A549 (cell line): ENCODE measurements around the gene DPYD. TPM values are rescaled to one million over a fixed set of nuclear protein-coding genes. Genes with fewer than 3 reads are reported as not detected.

Experiments
- ATAC-seq, 2 experiments: fragments of 200-7000 bp in 1 of 2; fragments of >200 bp in 1 of 2; cut with Nextera tagmentation in 1 of 2; cut with Tn5 transposase in 1 of 2; 3 replicates each; pipeline versions ENCODE4 v1.8.0 to v1.9.1; 2018 to 2020; ENCODE audit warnings: mild to moderate bottlenecking in 1 of 2, moderate library complexity in 1 of 2
- CTCF ChIA-PET: fragments of 300-600 bp; sonication (Branson Sonifier 250); formaldehyde crosslinking; extraction: SDS; loops from one replicate; lab custom pipeline; 2021; ENCODE audit warnings: antibody characterized with exemption, inconsistent platforms; lab: Yijun Ruan, JAX
- POLR2A ChIA-PET: fragments of 350-600 bp; formaldehyde crosslinking; extraction: SDS; loops from one replicate; lab custom pipeline; 2021; ENCODE audit warnings: antibody characterized with exemption, inconsistent platforms; lab: Yijun Ruan, JAX
- DNase-seq, 2 experiments: peaks; one replicate each; pipeline versions ENCODE4 v3.0.0 to v3.0.0-alpha.2; 2011 to 2016; ENCODE audit warnings: low read depth in 1 of 2, low spot score in 1 of 2
- FAIRE-seq: peaks from 2 replicates; lab custom pipeline; 2011; peaks lifted over from hg19 to GRCh38; lab: Jason Lieb, UNC
- H3K27ac ChIP-seq, 2 experiments: fragments of >200 bp; sonication (Bioruptor Twin); formaldehyde crosslinking; 3 replicates each; pipeline ENCODE4 v1.5.1; 2016 to 2017
- H3K4me1 ChIP-seq: fragments of >200 bp; sonication (Bioruptor Twin); formaldehyde crosslinking; 3 replicates; pipeline ENCODE4 v1.6.1; 2016
- H3K4me2 ChIP-seq: fragments of >200 bp; sonication (Bioruptor Twin); formaldehyde crosslinking; 3 replicates; pipeline ENCODE4 v1.6.1; 2016
- H3K4me3 ChIP-seq: fragments of >200 bp; sonication (Bioruptor Twin); formaldehyde crosslinking; 3 replicates; pipeline ENCODE4 v1.5.1; 2016
- H3K9me3 ChIP-seq: fragments of >200 bp; sonication (Bioruptor Twin); formaldehyde crosslinking; 3 replicates; pipeline ENCODE4 v1.6.1; 2016
- CEBPB ChIP-seq, 2 experiments: fragments of >200 bp in 1 of 2; sonication (Bioruptor Twin) in 1 of 2; formaldehyde crosslinking in 1 of 2; IDR thresholded peaks; 2 replicates each; pipeline ENCODE4 v1.6.1; 2012 to 2016
- EHMT2 ChIP-seq: fragments of 200-600 bp; sonication (generic); IDR thresholded peaks from 2 replicates; pipeline ENCODE4 v1.6.1; 2016; ENCODE audit warnings: antibody characterized with exemption, low read depth, mild to moderate bottlenecking, moderate library complexity
- EP300 ChIP-seq, 2 experiments: fragments of >200 bp; sonication (Bioruptor Twin); formaldehyde crosslinking; IDR thresholded peaks; 2 replicates in 1 of 2; 3 replicates in 1 of 2; pipeline ENCODE4 v1.6.1; 2016 to 2017
- ESRRA ChIP-seq: fragments of 150-350 bp; IDR thresholded peaks from 2 replicates; pipeline ENCODE4 v1.6.1; 2014; ENCODE audit warnings: mild to moderate bottlenecking, low read length, borderline replicate concordance
- FOSL2 ChIP-seq, 2 experiments: fragments of 450-650 bp in 1 of 2; fragments of >200 bp in 1 of 2; sonication (Bioruptor Twin) in 1 of 2; formaldehyde crosslinking; IDR thresholded peaks; 2 replicates each; pipeline versions ENCODE4 v1.5.0 to v1.6.1; 2016 to 2020; ENCODE audit warnings: mild to moderate bottlenecking in 1 of 2, moderate library complexity in 1 of 2
- HDAC2 ChIP-seq: fragments of 200-600 bp; sonication (generic); IDR thresholded peaks from 2 replicates; pipeline ENCODE4 v1.6.1; 2016
- HOXA7 ChIP-seq: fragments of 250-450 bp; sonication (Bioruptor Pico); IDR thresholded peaks from 2 replicates; pipeline ENCODE4 v1.5.0; 2020; ENCODE audit warnings: mild to moderate bottlenecking, moderate library complexity
- HOXB5 ChIP-seq: fragments of 250-450 bp; sonication (Bioruptor Pico); IDR thresholded peaks from 2 replicates; pipeline ENCODE4 v1.5.0; 2020; ENCODE audit warnings: mild to moderate bottlenecking, moderate library complexity
- JUN ChIP-seq, 2 experiments: fragments of >200 bp; sonication (Bioruptor Twin); formaldehyde crosslinking; IDR thresholded peaks; 2 replicates in 1 of 2; 3 replicates in 1 of 2; pipeline ENCODE4 v1.6.1; 2016 to 2017
- KDM1A ChIP-seq: fragments of 200-600 bp; sonication (generic); IDR thresholded peaks from 2 replicates; pipeline ENCODE4 v1.6.1; 2016; ENCODE audit warnings: low read depth, mild to moderate bottlenecking
- KDM5A ChIP-seq: fragments of 200-600 bp; sonication (generic); IDR thresholded peaks from 2 replicates; pipeline ENCODE4 v1.6.1; 2016; ENCODE audit warnings: antibody characterized with exemption, mild to moderate bottlenecking
- MAFK ChIP-seq: fragments of 450-650 bp; IDR thresholded peaks from 2 replicates; pipeline ENCODE4 v1.6.1; 2014; ENCODE audit not compliant: partially characterized antibody
- MYC ChIP-seq: IDR thresholded peaks from 2 replicates; pipeline ENCODE4 v1.6.1; 2012; ENCODE audit warnings: mild to moderate bottlenecking, inconsistent platforms, low read length, improper control_type of control experiment, borderline replicate concordance
- NPAS2 ChIP-seq: fragments of 250-450 bp; sonication (Bioruptor Pico); IDR thresholded peaks from 2 replicates; pipeline ENCODE4 v1.8.0; 2022; ENCODE audit warnings: mild to moderate bottlenecking, moderate library complexity, borderline replicate concordance
- NR3C1 ChIP-seq: fragments of >200 bp; sonication (Bioruptor Twin); formaldehyde crosslinking; IDR thresholded peaks from 3 replicates; pipeline ENCODE4 v1.6.1; 2017
- POLR2A ChIP-seq: IDR thresholded peaks from 2 replicates; pipeline ENCODE4 v1.6.1; 2012; ENCODE audit warnings: mild to moderate bottlenecking, low read length
- RARB ChIP-seq: fragments of 250-450 bp; sonication (Bioruptor Pico); IDR thresholded peaks from 2 replicates; pipeline ENCODE4 v1.8.0; 2021; ENCODE audit warnings: mild to moderate bottlenecking, moderate library complexity
- RNF2 ChIP-seq: fragments of 200-600 bp; sonication (generic); IDR thresholded peaks from 2 replicates; pipeline ENCODE4 v1.6.1; 2016; ENCODE audit warnings: low read depth, mild to moderate bottlenecking, antibody characterized with exemption, moderate library complexity, borderline replicate concordance
- SMC3 ChIP-seq: fragments of >200 bp; sonication (Bioruptor Twin); formaldehyde crosslinking; IDR thresholded peaks from 3 replicates; pipeline ENCODE4 v1.6.1; 2018; ENCODE audit warnings: inconsistent platforms
- TP53 ChIP-seq: fragments of 250-450 bp; sonication (Bioruptor Pico); IDR thresholded peaks from 2 replicates; pipeline ENCODE4 v1.5.0; 2021; ENCODE audit warnings: mild to moderate bottlenecking, moderate library complexity
- WGBS: methylation state at CpG from one replicate; pipeline ENCODE4 v1.1.6; 2017; ENCODE audit errors: missing lambda C conversion rate; 5-methylcytosine and 5-hydroxymethylcytosine counted together
- polyA plus RNA-seq, 4 experiments: library from polyadenylated mRNA; depleted of rRNA in 3 of 4; stranded (reverse); fragments of >200 nt; fragmentation: RNase III in 1 of 4; extraction: RNeasy Plus Mini Kit Qiagen cat#74134 plus additional on column Dnase treatment in 1 of 4; gene quantifications; 2 replicates in 3 of 4; 3 replicates in 1 of 4; pipeline ENCODE4 v1.2.3, GENCODE V29; 2011 to 2017
- TF ChIP-seq, protein P1 (sequence below): fragments of 250-450 bp; sonication (Bioruptor Pico); IDR thresholded peaks from 2 replicates; pipeline ENCODE4 v1.5.0; 2020; ENCODE audit warnings: low read depth, mild to moderate bottlenecking, moderate library complexity
- TF ChIP-seq, protein P2 (sequence below): fragments of 450-650 bp; IDR thresholded peaks from 2 replicates; pipeline ENCODE4 v1.6.1; 2014; ENCODE audit warnings: antibody characterized with exemption

The DPYD gene
- polyA plus RNA-seq, 2 of the 4 experiments (the other 2 are of a cell fraction) = 5.9 to 7.5 TPM

DNA sequence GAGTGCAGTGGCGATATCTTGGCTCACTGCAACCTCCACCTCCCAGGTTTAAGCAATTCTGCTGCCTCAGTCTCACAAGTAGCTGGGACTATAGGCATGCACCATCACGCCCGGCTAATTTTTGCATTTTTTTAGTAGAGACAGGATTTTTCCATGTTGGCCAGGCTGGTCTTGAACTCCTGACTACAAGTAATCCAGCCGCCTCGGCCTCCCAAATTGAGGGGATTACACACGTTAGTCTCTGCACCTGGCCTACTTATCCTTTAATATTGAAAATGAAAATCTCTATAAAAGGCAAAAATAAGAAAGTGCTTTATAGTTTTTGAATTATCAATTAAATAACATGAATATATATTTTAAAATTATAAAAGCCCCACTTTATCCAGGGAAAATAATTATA, 190.6 kb downstream of the DPYD start:
- CTCF ChIA-PET = no interaction called here
- Histone ChIP-seq H3K9me3 (no peaks in the 10 kb centered on the region), H3K4me2 (no peak overlapping the region), H3K4me1 (no peaks in the 10 kb centered on the region), H3K27ac (no peak overlapping the region), H3K4me3 (no peak overlapping the region)
- POLR2A ChIA-PET = no interaction called here
- TF ChIP-seq JUN (IDR thresholded peaks at IDR 0.05) (no peak), NPAS2 (CRISPR knock-in tag) (no peak), TP53 (CRISPR knock-in tag) (no peak), NR3C1 (no peak), POLR2A (no peak), SMC3 (no peak)
- TF ChIP-seq, protein P1, sequence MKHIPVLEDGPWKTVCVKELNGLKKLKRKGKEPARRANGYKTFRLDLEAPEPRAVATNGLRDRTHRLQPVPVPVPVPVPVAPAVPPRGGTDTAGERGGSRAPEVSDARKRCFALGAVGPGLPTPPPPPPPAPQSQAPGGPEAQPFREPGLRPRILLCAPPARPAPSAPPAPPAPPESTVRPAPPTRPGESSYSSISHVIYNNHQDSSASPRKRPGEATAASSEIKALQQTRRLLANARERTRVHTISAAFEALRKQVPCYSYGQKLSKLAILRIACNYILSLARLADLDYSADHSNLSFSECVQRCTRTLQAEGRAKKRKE = no peak
- DNase-seq (no peak), ATAC-seq (no peak), FAIRE-seq (no peak)
- 87% methylated on average over 6 of the region's 6 CpGs for WGBS

DNA sequence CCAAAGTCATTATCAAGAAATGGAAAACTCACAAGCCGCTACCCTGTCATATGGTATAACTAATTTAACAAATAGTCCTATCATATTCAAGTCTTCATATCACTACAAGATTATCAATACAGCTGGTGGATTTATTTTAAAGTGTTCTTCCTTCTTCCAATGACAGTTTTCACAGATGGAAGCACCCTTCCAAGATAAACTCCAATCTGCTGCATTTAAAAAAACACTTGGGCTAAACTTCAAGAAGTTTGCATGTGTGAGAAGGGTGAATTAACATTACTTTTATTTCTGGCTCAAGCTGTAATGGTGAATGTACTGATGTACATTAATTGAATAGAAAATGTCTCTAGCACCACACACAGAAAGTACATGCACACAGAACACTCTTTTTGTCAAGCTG, 192.4 kb downstream of the DPYD start:
- ATAC-seq (no peak), FAIRE-seq (no peak), DNase-seq (no peak)
- CTCF ChIA-PET = no interaction called here
- POLR2A ChIA-PET = no interaction called here
- Histone ChIP-seq H3K27ac (no peak overlapping the region), H3K4me1 (no peaks in the 10 kb centered on the region), H3K9me3 (no peaks in the 10 kb centered on the region), H3K4me2 (no peak overlapping the region), H3K4me3 (no peak overlapping the region)
- 89% methylated on average over 1 of the region's 1 CpG for WGBS
- TF ChIP-seq, protein P2, sequence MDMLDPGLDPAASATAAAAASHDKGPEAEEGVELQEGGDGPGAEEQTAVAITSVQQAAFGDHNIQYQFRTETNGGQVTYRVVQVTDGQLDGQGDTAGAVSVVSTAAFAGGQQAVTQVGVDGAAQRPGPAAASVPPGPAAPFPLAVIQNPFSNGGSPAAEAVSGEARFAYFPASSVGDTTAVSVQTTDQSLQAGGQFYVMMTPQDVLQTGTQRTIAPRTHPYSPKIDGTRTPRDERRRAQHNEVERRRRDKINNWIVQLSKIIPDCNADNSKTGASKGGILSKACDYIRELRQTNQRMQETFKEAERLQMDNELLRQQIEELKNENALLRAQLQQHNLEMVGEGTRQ = no peak
- TF ChIP-seq MAFK (no peak), MYC (no peak), JUN (IDR thresholded peaks at IDR 0.05) (no peak), EP300 (IDR thresholded peaks at IDR 0.05) (no peak), EHMT2 (no peak), POLR2A (no peak), TP53 (CRISPR knock-in tag) (no peak)

DNA sequence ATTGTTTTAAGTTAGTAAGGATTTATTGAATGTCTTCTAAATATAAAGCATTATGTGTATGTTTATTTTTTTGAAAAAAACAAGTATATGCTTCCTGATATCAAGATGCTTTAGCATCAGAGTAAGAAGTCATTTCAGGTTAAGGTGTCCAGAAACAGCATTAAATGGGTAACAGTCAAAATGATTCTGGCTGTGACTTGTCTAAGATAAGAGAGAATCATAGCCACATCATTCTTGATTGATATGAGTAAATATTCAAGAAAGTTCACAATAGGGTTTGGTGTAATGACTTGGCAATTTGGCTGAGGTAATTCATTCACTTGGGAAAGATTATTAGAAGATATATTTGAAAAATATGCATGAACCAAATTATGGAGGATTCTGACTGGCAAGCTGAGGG, 193.8 kb downstream of the DPYD start:
- DNase-seq (no peak), ATAC-seq (no peak), FAIRE-seq (no peak)
- ChIA-PET CTCF (no interaction called here), POLR2A (no interaction called here)
- H3K9me3 ChIP-seq = no peaks in the 10 kb centered on the region
- TF ChIP-seq MYC = no peak
- no peak for TF ChIP-seq KDM5A
- TF ChIP-seq SMC3 = no peak
- no peak for TF ChIP-seq RARB (CRISPR knock-in tag)
- no peak for TF ChIP-seq FOSL2 (IDR thresholded peaks at IDR 0.05)
- TF ChIP-seq FOSL2 (CRISPR knock-in tag; IDR thresholded peaks at IDR 0.05) = no peak
- no peak for TF ChIP-seq HOXB5 (CRISPR knock-in tag)
- TF ChIP-seq MAFK = no peak
- no peak for TF ChIP-seq HOXA7 (CRISPR knock-in tag)
- TF ChIP-seq, protein P1 = no peak
- no peak for TF ChIP-seq KDM1A
- TF ChIP-seq ESRRA = no peak
- TF ChIP-seq HDAC2 = no peak
- H3K4me2 ChIP-seq = no peak overlapping the region
- H3K4me1 ChIP-seq = no peaks in the 10 kb centered on the region
- H3K4me3 ChIP-seq = no peak overlapping the region
- H3K27ac ChIP-seq = no peak overlapping the region

DNA sequence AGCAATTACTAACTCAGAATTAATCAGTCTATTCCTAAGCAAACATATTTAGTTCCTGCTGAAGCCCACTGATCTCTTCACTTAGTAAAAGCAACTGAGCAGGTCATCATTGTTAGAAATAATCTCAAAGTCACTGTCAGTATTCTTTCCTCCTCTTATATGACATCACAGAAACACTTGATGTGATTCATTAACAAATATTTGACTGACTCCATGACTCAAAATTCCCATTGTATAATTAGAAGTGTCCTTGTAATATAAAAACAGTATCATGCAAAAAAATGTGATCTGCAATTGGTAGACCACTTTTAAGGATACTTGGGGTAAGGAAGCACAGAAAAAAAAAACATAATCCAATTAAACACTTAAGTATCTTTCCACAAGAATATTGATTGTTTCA, 194.4 kb downstream of the DPYD start:
- no peaks in the 10 kb centered on the region for H3K4me1 ChIP-seq
- ATAC-seq (no peak), FAIRE-seq (no peak), DNase-seq (no peak)
- no peak overlapping the region for H3K27ac ChIP-seq
- no peak overlapping the region for H3K4me2 ChIP-seq
- POLR2A ChIA-PET = no interaction called here
- TF ChIP-seq NPAS2 (CRISPR knock-in tag) (no peak), CEBPB (IDR thresholded peaks at IDR 0.05) (no peak), EP300 (IDR thresholded peaks at IDR 0.05) (no peak), MYC (no peak), RNF2 (no peak)
- no peak overlapping the region for H3K4me3 ChIP-seq
- H3K9me3 ChIP-seq = no peaks in the 10 kb centered on the region
- CTCF ChIA-PET = no interaction called here
